GM12865 (cell line): ENCODE measurements around the gene LBX2.
"Not testable (repeated sequence)": the region's sequence is repeated elsewhere in the genome, so short reads cannot be mapped to it uniquely, and the experiment has no call there.

Experiments
- DNase-seq: peaks from one replicate; pipeline ENCODE4 v3.0.0; 2010; ENCODE audit warnings: low read depth
- H3K4me3 ChIP-seq: 2 replicates; pipeline ENCODE4 v1.5.1; 2011; ENCODE audit warnings: mild to moderate bottlenecking, low read depth, low read length, control low read depth
- TF ChIP-seq, protein P1 (sequence below): IDR thresholded peaks from 2 replicates; pipeline ENCODE4 v1.5.1; 2011; ENCODE audit warnings: low read length, control low read depth, low read depth, inconsistent platforms; ENCODE audit not compliant: insufficient read depth; ENCODE audit errors: missing control alignments

Gene LBX2

DNA sequence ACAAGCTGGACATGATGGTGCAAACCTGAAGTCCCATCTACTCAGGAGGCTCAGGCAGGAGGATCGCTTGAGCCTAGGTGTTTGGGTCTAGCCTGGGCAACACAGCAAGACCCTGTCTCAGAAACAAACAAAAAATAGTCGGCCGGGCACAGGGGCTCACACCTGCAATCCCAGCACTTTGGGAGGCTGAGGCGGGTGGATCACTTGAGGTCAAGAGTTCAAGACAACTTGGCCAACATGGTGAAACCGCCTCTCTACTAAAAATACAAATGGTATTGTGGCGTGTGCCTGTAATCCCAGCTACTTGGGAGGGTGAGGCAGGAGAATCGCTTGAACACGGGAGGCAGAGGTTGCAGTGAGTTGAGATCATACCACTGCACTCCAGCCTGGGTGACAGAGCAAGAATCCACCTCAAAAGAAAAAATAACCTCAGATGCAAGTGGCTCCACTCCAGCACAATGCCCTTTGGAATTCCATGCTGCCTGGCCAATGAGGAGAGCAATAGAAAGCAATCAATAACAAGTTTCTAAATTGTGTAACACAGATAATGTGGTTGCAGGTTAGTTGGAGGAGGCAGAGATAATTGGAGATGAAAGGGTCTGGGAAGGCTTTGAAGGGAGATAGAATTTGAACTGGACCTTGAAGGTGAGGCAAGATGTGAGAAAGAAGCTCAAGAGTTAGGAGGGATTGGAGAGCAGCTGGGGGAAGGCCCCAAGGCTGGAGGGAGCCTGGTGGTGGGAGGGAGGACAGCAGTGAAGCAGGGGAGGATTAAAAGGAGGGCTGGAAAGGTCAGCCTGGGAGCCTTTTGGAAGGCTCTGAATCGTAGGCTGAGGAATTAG is 10.5 kb downstream of the LBX2 start:
- no peak for DNase-seq
- TF ChIP-seq, protein P1, sequence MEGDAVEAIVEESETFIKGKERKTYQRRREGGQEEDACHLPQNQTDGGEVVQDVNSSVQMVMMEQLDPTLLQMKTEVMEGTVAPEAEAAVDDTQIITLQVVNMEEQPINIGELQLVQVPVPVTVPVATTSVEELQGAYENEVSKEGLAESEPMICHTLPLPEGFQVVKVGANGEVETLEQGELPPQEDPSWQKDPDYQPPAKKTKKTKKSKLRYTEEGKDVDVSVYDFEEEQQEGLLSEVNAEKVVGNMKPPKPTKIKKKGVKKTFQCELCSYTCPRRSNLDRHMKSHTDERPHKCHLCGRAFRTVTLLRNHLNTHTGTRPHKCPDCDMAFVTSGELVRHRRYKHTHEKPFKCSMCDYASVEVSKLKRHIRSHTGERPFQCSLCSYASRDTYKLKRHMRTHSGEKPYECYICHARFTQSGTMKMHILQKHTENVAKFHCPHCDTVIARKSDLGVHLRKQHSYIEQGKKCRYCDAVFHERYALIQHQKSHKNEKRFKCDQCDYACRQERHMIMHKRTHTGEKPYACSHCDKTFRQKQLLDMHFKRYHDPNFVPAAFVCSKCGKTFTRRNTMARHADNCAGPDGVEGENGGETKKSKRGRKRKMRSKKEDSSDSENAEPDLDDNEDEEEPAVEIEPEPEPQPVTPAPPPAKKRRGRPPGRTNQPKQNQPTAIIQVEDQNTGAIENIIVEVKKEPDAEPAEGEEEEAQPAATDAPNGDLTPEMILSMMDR = no peak
- no peak overlapping the region for H3K4me3 ChIP-seq

DNA sequence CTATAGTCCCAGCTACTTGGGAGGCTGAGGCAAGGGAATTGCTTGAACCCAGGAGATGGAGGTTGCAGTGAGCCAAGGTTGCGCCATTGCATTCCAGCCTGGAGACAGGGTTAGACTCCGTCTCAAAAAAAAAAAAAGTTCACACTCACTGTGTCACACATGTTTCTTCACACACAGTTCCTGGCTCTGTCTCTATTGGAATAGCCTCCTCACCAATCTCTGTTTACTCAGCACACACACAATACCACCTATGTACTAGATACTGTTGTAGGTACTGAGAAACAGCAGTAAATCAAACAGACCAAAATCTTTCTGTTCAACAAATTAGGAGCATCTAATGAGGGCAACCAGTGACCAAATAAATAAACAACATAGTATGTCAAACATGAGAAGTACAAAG is 13.3 kb downstream of the LBX2 start:
- no peak for DNase-seq
- H3K4me3 ChIP-seq = no peak overlapping the region
- TF ChIP-seq, protein P1 = no peak

DNA sequence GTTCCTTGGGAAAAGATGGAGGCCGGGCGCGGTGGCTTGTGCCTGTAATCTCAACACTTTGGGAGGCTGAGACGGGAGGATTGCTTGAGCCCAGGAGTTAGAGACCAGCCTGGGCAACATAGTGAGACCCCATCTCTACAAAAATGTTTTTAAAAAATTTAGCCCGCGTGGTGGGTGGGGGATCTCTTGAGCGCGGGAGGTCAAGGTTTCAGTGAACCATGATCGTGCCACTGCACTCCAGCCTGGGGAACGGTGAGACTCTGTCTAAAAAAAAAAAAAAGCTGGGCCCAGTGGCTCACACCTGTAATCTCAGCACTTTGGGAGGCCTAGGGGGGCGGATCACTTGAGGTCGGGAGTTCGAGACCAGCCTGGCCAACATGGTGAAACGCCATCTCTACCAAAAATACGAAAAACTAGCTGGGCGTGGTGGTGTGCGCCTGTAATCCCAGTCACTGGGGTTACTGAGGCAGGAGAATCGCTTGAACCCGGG is 15.7 kb downstream of the LBX2 start:
- H3K4me3 ChIP-seq = peak overlapping the region; percentile 90
- not testable (repeated sequence) for DNase-seq

DNA sequence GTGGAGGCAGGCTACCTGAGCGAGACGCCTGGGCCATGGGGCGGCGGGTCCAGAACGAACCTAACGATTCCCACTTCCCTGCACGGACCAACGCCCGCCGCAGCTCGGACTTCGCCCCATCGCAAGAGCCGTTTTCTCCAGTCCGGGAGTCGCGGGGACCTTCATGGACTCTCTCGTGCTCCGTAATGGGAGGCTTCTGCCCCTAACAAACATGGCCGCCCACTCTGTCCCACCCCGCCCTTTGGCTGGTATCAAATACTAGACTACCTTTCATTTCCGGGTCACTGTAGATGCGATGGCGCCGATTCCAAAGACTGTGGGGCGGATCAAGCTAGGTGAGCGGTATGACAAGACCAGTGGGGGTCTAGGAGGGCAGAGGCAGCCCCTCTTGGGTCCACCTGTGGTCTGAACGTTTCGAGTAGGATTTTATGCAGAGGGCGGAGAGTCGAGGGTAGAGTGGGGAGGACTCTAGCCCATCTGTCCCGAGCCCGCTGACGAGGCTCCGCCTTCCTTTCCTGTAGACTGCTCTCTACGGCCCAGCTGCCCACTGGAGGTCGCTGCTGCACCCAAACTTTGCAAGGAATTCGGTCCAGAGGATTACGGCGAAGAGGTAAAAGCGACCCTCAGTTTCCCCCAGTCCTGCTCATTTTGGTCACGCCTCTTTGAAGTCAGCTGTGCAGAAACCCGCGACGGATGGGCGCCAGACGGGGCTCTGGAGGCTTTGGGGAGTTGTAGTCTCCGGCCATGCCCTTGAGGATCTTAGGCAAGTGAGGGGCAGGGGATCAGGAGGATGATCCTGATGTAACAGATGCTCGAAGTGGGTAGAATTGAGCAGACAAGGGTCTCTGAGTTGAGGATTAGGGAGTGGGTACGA is 16.4 kb downstream of the LBX2 start, which contains the start of the genes CCDC142 and TTC31:
Gene CCDC142, minus strand, starts transcription at position 198 of the 874 bp plus-strand sequence. Its CDS starts 161 bp downstream, at position 37.
Gene TTC31, plus strand, starts transcription at position 281 of the 874 bp plus-strand sequence. Its CDS starts 15 bp downstream, at position 296.
- peak within 1 kb of the TSS; percentile 90 for H3K4me3 ChIP-seq
- peak; percentile 96 for DNase-seq
- TF ChIP-seq, protein P1 = peak; percentile 95

DNA sequence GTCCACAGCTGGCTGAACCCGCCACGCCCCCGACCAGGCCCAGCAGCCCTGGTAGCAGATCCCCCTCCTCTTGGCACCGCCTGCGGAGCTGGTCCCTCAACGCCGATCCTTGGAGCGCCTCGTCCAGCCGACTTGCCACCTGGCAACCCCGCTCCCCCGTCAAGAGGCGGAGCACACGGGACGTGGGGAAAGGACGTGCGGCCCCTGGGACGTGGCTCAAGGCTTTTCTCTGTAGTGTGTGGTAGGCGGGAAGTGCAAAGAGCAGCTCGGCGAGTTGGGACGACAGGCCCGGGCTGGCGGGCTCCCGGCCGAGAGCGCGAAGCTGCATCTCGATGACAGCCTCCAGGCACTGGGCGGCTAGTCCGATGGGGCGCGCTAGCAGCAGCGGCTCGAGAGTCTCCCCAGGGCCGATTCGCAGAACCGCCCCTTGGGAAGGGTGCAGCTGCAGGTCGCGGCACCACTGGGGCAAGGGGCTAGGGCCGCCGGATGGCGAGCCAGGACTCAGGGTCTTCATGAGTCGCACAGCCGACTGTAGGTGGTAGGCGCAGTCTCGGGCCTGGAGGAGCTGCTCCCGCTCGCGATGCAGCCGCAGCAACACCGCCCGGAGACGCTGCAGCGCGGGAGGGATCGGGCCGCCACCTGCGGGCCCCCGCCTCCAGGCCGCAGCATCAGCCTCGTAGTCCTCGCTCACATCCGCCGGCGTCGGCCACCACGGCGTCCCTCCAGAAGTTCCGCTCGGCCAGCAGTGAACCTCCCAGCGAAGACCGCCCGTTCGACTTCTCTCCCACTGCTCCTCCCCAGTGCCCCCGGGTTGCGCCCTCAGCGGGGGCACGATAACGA is 17.2 kb downstream of the LBX2 start:
- peak; percentile 81 for DNase-seq
- TF ChIP-seq, protein P1 = no peak

DNA sequence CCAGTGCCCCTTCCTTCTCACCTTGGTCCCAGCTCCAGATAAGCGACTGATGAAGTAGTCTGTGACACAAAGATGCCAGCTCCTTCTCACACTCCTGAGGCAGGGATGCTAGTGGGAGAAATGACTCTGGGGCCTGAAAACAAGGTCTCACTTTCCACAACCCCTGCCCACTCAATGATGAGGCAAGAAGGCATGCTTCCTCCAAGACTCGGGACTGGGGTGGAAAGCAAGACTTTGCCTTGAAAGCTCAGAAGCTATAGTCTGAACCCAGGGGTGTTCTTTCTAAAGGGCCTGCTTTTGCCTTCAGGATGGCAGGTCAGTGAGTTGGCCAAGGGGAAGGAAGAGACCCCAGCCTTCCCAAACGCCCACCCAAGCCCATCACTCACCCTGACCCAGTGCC is 18.0 kb downstream of the LBX2 start:
- no peak for DNase-seq
- H3K4me3 ChIP-seq = peak overlapping the region; percentile 90
- TF ChIP-seq, protein P1 = no peak

More for the DNA sequence above, 17.2 kb downstream of the LBX2 start:
- H3K4me3 ChIP-seq = peak overlapping the region; percentile 90
